Measurements from ENCODE around the gene PTPRM.

DNA sequence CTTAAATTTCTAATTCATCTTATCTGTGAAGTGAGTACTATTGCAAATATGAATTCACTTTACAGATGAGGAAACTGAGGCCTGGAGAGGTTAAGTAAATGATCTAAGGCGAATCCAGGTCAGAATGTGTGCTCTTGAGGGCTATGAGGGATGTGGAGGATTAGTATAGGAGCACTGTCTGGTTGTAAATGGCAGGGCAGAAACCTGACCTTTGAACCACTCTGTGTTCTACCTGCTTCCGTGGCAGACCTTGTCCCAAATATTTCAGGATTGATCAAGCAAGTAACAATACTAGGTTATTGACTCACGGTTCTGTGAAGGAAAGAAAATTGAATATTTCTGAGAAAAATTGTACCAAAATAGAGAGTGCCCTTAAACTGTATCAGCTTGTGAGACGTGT is 74.7 kb downstream of the PTPRM start:
- TF ChIP-seq, protein P1, sequence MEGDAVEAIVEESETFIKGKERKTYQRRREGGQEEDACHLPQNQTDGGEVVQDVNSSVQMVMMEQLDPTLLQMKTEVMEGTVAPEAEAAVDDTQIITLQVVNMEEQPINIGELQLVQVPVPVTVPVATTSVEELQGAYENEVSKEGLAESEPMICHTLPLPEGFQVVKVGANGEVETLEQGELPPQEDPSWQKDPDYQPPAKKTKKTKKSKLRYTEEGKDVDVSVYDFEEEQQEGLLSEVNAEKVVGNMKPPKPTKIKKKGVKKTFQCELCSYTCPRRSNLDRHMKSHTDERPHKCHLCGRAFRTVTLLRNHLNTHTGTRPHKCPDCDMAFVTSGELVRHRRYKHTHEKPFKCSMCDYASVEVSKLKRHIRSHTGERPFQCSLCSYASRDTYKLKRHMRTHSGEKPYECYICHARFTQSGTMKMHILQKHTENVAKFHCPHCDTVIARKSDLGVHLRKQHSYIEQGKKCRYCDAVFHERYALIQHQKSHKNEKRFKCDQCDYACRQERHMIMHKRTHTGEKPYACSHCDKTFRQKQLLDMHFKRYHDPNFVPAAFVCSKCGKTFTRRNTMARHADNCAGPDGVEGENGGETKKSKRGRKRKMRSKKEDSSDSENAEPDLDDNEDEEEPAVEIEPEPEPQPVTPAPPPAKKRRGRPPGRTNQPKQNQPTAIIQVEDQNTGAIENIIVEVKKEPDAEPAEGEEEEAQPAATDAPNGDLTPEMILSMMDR (IDR thresholded peaks at IDR 0.05; ENCODE audit: poor library complexity, severe bottlenecking): no peak
- TF ChIP-seq TAF1 (IDR thresholded peaks at IDR 0.05; ENCODE audit: low read depth) (no peak), EZH2 (IDR thresholded peaks at IDR 0.05; ENCODE audit: borderline replicate concordance, insufficient read depth, low read length, poor library complexity, severe bottlenecking) (no peak), REST (IDR thresholded peaks at IDR 0.05; ENCODE audit: borderline replicate concordance) (no peak), POLR2AphosphoS5 (IDR thresholded peaks at IDR 0.05) (no peak), RAD21 (conservative IDR thresholded peaks at IDR 0.05) (no peak), MXI1 (conservative IDR thresholded peaks at IDR 0.05; ENCODE audit: poor library complexity, severe bottlenecking) (no peak), EP300 (conservative IDR thresholded peaks at IDR 0.05; ENCODE audit: poor library complexity, severe bottlenecking) (no peak), SMC3 (conservative IDR thresholded peaks at IDR 0.05; ENCODE audit: poor library complexity) (no peak)
